Measurements from ENCODE around the gene EIF2A.

The EIF2A gene

DNA sequence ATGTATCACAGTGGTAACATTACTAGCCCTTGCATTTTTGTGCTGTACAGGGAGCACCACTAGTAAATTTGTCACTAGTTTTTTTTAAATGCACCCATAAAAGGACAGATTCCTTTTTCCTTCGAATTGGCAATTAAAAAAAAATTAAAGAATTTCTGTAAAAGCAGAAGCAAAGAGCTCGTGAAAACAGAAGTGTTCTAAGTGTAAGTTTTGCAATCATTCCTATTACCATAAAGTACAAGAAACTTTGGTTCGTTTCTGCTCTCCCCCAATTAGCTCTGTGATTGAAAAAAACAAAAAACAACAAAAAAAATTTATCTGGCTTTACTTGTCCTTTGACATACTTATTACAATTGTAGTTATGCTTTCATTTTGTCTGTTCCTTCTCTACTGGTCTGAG, 5.6 kb upstream of the EIF2A start:
- no peak overlapping the region for H3K27ac ChIP-seq
- no peak for DNase-seq (ENCODE audit: low read depth, low spot score)

DNA sequence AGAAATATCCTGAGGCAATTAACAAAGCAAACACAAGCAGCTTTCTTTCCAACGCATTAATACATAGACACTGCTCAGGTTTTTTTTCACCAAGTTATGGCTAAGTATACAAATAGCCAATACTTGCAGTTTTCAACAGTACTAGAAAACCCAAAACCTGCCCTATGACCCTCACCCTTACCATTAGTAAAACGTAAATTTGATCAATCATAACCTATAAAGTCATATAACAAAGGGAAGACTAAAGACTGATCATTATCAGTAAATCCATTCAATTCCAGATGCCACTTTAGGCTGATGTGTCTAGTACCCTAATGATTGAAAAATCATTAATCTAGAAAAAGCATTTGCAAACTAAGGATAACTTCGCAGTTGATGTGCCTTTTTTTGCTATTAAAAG, 3.5 kb upstream of the EIF2A start:
- no peak for DNase-seq (ENCODE audit: low read depth, low spot score)
- H3K27ac ChIP-seq = no peak overlapping the region

DNA sequence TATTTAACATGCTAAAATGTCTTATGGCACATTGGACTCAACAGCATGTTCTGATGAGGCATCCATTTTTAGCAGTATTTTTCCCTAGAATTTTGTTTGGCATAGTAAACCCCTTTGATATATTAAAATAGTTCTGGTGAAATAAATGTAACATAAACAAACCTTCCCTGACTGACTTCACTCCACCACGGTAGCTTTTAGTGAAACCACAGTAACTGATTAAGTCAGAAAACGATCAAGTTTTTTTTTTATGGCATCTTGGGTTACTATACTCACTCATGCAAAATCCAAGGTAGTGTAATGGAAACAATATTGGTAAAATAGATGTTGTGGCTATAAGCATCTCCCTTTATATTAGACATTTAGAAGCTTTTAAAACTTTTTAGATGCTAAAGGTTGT, 3.1 kb upstream of the EIF2A start:
- H3K27ac ChIP-seq = no peak overlapping the region
- DNase-seq (ENCODE audit: low read depth, low spot score) = no peak

DNA sequence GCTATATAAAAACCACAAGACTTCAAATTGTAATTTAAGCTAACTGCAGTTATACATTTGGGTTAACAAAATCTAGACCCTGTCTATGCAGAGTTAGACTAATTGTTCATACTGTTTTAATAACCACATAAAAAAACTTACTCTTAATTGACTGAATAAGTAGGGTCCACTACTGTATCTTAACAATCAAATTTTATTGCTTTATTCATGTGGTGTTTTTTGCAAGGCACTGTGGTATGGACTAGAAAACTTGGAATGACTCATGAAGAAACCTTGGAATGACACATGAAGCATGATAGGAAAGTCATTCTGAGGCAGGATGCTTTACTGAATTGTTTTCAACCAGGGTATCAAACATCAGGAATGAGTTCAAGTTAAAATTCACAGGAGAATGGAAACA, 2.5 kb upstream of the EIF2A start:
- DNase-seq (ENCODE audit: low read depth, low spot score) = no peak

DNA sequence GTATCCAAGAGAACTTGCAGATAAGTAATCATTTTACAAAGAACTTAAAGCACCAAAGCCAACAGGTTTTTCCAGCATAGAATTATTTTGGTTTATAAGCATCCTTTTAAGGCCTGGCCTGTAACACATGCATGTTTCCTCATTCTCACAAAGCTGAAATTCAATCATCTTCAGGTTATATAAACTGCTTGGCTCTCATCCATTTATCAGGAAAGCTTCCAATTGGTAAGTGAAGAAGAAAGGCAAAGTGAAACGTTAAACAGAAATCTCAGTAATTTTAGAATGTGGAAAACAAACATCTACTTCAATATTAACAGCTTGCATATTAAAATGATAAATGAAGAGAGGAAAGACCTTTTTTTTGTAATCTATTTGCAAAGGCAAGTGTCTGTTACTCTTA, 1.9 kb upstream of the EIF2A start:
- peak overlapping the region; percentile 92 for H3K27ac ChIP-seq

More for the DNA sequence above, 2.5 kb upstream of the EIF2A start:
- peak overlapping the region; percentile 92 for H3K27ac ChIP-seq

DNA sequence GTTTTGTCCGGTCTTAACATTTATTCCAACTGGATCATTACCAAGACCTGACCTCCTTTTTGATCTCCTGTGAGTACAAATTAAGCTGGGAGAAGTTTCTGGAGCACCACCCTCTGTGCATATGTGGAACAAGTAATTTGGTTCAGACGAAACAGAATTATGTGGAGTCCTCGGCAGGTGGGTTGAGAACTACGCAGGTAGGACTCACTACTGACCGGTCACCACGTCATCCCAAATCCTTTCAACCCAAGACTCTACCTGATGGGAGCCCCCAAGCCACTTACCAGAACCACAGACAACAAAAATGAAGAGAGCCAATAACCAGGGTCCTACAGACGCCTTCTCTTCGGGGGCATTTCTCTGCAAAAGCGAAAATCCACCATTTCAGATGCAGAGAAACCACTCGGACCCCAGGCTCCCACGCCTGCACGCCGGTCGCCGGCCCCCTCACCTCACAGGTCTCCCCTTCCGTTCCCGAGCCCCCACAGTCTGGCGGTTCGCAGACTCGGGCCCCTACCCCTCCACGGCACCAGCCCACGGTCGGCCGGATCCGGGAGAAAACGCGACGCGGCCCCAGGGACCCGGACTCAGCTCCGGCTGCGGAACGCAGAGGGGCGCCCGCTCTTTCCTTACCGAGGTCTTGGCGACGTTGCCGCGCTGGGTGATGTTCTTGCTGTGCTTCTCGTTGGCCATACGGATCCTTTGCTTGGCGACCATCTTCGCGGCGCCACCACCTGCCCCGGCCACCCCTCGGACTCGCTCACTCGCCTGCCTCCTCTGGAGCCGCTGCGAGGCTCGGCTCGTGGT, 965 bp upstream of the EIF2A start:
- H3K27ac ChIP-seq = peak overlapping the region; percentile 92
- no peak for DNase-seq (ENCODE audit: low read depth, low spot score)

More for the DNA sequence above, 1.9 kb upstream of the EIF2A start:
- DNase-seq (ENCODE audit: low read depth, low spot score) = no peak

DNA sequence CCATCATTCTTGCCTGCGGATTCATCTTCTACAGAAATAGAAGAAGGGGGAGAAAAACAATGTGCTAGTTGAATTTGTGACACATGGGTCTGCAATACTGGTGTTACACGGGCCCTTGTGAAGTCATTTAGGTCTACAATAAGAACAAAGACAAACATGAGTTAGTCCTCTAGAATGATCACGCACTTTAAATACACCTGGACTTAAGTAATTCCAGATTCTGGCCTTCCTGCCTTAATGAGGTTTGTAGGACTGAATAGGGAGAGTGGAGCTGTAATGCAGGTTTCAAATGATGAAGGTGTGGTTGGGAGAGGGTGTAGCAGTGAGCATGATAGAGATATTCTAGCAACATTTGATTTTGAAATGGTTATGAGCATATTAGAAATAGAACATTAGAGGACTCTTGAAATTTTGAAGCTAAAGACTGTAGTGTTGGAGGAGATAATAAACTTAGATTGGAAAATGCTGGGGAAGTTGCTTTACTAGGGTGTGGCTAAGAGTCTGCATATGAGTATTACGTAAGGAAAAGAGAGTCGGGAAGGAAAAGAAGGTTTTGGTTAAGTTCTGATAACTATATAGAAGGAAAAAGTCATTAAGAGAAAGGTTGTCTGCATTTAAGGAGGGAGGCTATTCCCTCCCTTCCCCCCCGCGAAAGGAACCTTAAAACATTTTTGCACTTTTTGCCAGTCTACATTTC, 606 bp downstream of the EIF2A start:
- DNase-seq (ENCODE audit: low read depth, low spot score) = no peak

DNA sequence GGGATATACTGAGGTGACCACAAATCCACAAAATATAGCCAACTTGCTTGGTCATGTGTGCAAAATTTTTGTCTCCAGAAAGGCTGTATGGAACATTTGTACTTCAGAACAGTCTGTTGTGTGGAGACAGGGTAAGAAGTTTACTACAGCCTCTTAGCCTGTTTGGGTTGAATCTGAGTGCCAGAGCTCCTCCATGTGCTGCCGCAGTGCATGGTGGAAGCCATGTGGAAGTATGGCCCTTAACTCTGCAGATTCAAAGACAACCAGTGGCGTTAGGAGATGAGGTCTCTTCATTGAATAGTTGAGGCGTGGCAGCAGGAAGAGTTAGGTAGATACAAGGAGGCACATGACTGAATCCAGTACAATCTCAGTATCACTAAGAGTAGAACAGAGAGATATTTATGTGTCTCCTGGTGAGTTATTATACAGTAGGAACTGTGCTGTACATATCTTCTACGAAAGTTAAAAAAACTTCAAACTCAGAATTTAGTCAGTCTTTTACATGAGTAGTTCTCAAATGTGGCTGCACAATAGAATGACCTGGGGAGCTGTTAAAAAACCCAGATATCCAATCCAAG, 9.4 kb downstream of the EIF2A start:
- H3K27ac ChIP-seq = no peak overlapping the region
- DNase-seq (ENCODE audit: low read depth, low spot score) = no peak

More for the DNA sequence above, 606 bp downstream of the EIF2A start:
- peak overlapping the region; percentile 92 for H3K27ac ChIP-seq

DNA sequence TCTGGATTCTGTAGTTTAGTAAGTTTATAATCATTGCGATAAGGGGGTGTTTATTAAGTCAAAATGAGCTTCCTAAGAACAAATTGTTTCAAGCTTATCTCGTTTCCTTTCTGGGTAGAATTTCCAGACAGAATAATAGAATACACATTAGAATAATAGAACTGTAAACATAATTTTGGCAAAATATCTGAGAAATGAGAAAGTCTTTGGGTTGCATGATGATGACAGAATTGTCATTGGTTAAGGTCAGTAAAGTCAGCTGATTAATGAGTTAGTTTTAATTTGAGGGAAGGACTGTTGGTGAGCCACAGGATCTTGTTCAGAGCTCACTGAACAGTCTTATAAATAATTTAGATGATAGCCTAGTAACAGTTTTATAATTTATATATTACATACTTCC, 10.2 kb downstream of the EIF2A start:
- H3K27ac ChIP-seq = no peak overlapping the region
- no peak for DNase-seq (ENCODE audit: low read depth, low spot score)

DNA sequence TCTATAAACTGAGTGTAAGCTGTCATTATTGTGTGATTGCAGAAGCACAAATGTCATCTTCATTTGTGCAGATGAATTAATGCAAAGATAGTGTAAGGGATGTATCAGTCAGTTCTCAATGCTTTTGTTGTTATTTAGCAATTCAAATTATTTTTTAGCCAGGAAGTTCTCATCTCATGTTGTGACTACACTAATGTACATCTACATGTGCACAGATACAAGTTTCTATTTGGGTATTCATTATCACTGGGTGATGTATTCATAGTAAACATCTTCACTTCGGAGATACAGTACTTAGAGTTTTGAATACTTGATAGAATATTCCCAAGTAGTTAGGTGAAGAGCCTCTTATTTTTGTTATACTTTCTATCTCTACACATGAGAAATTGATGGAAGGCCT, 11.1 kb downstream of the EIF2A start:
- DNase-seq (ENCODE audit: low read depth, low spot score) = no peak
- no peak overlapping the region for H3K27ac ChIP-seq

DNA sequence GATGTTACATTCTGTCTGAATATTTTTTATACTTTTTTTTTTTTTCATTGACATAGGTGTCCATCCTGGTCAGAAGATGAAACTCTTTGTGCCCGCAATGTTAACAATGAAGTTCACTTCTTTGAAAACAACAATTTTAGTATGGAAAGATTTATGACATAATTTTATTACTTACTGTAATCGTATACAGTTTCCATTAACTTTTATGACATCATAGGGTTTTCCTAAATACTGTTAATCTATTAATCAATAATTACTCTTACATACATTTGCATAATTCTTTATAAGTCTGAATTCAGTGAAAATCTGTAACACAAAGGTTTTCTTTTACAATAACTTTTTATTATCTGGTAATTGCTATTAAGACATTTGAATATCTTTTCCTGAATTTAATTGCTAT, 17.7 kb downstream of the EIF2A start:
- no peak for DNase-seq (ENCODE audit: low read depth, low spot score)
- H3K27ac ChIP-seq = no peak overlapping the region

DNA sequence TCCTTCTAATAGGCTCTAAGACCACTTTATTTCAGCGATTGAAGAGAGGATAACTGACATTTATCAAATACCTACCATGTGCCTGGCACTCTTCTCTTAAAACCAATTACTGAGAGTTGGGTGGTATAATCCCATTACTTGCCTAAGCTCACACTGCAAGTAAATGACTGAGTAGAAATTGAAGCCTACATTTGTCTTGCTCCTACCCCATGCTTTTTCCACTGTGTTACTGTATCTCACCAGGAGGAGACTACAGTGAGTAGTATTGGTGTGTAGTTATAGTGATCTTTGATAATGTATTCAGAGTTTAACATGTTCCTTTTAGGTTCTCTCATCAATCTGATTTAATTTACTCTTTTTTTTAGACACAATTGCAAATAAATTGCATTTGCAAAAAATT, 20.7 kb downstream of the EIF2A start:
- DNase-seq (ENCODE audit: low read depth, low spot score) = no peak
- no peak overlapping the region for H3K27ac ChIP-seq

DNA sequence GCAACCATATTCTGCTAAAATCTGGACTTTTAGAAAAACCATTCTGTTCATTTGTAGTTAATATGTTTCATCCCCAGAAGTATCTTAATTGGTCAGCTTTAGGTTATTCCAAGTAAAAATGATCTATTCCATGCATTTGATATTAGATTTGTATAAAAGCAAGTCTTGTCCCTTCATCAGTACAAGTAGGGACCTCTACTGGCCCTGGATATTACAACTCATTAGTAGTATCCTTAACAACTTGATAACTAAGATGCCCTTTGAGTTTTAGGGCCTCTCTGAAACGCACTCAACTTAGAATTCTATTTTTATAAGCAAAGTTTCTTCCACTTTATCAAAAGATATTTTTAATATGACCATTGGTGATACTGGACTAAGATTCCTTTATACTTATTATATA, 31.3 kb downstream of the EIF2A start:
- no peak overlapping the region for H3K27ac ChIP-seq
- no peak for DNase-seq (ENCODE audit: low read depth, low spot score)

DNA sequence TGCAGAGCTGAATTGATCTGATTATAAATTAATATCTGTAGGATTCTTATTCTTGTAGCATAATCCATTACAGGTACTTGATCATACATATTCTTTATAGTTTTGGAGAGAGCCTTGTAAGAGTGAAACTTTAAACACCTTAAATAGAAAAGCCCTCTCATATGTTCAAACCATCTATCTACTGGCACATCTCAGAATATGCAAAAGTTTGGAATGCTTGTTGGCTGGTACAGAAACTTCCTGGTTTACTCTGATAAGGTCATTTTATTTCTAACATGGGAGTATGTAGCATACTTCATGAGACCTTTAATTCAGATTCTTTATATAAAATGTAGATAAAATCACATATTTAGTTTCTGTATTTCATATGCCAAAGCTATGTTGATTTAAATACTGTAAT, 34.6 kb downstream of the EIF2A start:
- H3K27ac ChIP-seq = no peak overlapping the region

DNA sequence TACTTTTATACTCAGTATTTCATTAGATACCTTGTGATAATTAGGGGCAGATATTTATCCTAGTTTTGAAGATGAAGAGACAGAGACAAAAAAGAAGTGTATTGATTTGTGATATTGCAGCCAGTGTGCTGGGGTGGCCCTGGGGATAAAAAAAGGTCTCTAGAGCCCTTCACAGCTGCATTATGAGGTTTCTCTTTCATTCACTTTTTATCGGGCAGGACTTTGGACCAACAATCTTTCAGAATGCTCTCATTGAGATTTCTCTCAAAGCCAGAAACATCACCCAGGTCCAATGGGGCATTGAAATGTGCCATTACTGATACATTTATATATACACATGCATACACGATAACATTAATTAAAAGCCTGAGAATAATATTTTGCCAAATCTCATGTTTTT, 36.0 kb downstream of the EIF2A start:
- no peak for DNase-seq (ENCODE audit: low read depth, low spot score)
- no peak overlapping the region for H3K27ac ChIP-seq

More for the DNA sequence above, 34.6 kb downstream of the EIF2A start:
- no peak for DNase-seq (ENCODE audit: low read depth, low spot score)

DNA sequence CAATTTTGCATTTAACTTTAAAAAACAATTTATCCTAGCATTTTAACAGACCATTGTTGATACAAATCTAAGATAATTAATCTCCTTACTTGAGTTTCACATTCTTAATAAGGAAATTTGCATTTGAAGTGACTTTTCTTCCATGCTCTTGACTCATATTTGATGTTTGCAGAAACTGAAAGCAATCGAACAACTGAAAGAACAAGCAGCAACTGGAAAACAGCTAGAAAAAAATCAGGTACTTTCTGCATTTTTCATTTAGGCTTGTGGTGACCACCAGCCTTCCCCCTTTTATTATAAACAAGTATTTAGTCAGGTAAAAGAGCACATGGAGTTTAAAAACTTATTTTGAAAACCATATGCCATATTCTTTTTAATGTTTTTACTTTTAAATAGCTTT, 36.4 kb downstream of the EIF2A start:
- no peak for DNase-seq (ENCODE audit: low read depth, low spot score)
- no peak overlapping the region for H3K27ac ChIP-seq

DNA sequence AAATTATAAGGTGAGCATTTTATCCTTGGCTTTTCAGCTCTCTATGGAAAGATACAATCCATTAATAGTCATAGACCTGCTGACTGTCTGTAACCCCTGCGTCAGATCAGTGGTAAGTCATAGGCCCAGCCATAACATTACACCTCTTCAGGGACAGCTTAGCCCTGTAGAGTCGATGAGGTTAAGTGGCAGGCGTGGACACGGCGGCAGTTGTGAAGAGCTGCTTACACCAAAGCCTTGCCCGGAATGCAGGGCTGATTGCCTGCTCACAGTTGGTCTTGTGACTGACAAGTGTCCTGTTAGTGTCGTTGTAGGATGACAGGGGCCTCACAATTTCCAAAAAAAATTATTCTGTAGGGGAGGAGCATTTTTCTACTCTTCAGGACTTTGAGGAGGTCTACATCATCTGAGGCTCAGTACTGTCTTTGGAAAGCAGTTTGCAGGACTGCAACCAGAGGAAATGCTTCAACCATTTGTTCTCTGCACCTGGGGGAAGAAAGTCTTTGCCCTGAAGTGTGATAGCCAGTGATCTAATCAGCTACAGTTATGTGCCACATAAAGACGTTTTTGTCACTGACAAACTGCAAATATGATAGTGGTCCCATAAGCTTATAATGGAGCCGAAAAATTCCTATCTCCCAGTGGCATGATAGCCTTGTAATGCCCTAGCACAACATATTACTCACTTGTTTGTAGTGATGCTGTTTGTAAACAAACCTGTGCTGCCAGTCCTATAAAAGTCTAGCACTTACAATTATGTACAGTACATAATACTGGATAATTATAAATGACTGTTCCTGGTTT, 41.6 kb downstream of the EIF2A start:
- H3K27ac ChIP-seq = no peak overlapping the region
- no peak for DNase-seq (ENCODE audit: low read depth, low spot score)

DNA sequence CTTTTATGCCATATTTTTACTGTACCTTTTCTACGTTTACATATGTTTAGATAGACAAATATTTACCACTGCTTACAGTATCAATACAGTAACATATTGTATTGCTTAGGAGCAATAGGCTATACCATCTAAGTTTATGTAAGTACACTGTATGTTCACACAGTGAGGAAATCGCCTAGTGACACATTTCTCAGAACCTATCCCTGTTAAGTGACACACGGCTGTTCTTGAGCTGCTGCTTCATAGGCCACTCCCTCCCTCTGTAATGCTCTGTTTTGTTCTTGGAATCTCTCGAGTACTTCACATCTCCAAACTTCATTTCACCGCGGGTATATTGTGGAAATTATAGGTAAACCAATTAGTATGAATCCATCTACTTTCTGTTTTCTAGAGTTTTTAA, 43.2 kb downstream of the EIF2A start:
- DNase-seq (ENCODE audit: low read depth, low spot score) = no peak
- H3K27ac ChIP-seq = peak overlapping the region; percentile 7

DNA sequence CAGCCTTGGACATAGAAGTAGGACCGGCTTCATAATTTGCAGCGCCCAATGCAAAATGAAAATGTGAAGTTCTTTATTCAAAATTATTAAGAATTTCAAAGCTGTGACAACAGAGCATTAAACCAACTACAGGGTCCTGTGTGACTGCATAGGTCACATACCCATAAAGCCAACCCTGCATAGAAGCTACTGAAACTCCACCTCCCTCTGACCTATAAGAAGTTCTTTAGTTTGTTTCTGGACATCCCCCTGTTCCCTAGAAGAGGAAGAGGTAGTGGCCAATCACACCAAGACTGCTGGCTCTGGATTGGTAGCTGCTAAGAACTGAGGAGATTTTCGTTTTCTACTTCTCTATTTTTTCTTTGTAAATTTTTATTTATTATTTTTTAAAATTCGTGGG, 47.6 kb downstream of the EIF2A start:
- DNase-seq (ENCODE audit: low read depth, low spot score) = no peak
- no peak overlapping the region for H3K27ac ChIP-seq

DNA sequence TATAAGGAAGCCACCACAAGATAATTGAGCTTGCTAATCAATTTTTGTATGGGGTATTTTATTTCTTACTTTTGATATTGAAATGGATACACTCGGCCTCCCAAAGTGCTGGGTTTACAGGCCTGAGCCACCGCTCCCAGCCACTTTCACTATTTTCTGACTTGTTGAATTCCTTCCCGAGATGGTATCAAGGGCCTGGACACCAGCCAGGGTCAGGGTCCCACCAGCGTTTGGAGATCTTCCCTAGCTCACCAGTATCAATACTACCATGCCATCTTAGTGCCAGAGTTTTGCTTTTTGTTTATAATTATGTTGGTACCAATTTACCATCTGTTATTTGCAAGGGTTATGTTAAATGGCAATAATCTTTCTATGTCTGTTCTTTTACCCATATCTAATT, 51.1 kb downstream of the EIF2A start:
- H3K27ac ChIP-seq = peak overlapping the region; percentile 99
- no peak for DNase-seq (ENCODE audit: low read depth, low spot score)

All from epithelial cell of prostate (primary cell).